ENCODE measurements around the gene TFDP1. TPM values are rescaled to one million over a fixed set of nuclear protein-coding genes. Genes with fewer than 3 reads are reported as not detected.

TFDP1 gene
- total RNA-seq, 1 donor from 2014 or later, result 49.4 TPM

- H3K27ac ChIP-seq (ENCODE audit: low read depth, low read length), result no peak overlapping the region
- no peak overlapping the region for H3K9ac ChIP-seq (ENCODE audit: low read length)
- H3K4me2 ChIP-seq (ENCODE audit: low read length), result no peak overlapping the region
- Mint-ChIP-seq H3K27ac (ENCODE audit: unreplicated experiment) (no peak overlapping the region), H3K36me3 (ENCODE audit: low read depth, unreplicated experiment) (peaks cover 2% of the 10 kb centered on the region), H3K9me3 (ENCODE audit: unreplicated experiment) (no peaks in the 10 kb centered on the region), H3K27me3 (ENCODE audit: low read depth, unreplicated experiment) (no peaks in the 10 kb centered on the region), H3K4me3 (ENCODE audit: unreplicated experiment) (no peak overlapping the region), H3K4me1 (ENCODE audit: low read depth, unreplicated experiment) (peaks cover 6% of the 10 kb centered on the region)
- H3K9me3 ChIP-seq (ENCODE audit: insufficient read depth, low read depth, low read length), result no peaks in the 10 kb centered on the region
- H3K4me1 ChIP-seq (ENCODE audit: insufficient read depth, low read length), result peaks cover 5% of the 10 kb centered on the region
- no peaks in the 10 kb centered on the region for H3K27me3 ChIP-seq (ENCODE audit: insufficient read depth, low read length)
- DNase-seq (ENCODE audit: low read depth), result no peak
- H3K4me3 ChIP-seq (ENCODE audit: insufficient read depth, low read depth, low read length), result no peak overlapping the region
- no peaks in the 10 kb centered on the region for H4K20me1 ChIP-seq (ENCODE audit: insufficient read depth, low read length)
- no peak for FAIRE-seq
- H3K79me2 ChIP-seq (ENCODE audit: insufficient read depth, low read length), result no peaks in the 10 kb centered on the region
- no peaks in the 10 kb centered on the region for H3K36me3 ChIP-seq (ENCODE audit: insufficient read depth, low read length)
- no peak for TF ChIP-seq CTCF (IDR thresholded peaks at IDR 0.05; ENCODE audit: insufficient read depth, low read depth, low read length)
- no peak for TF ChIP-seq EZH2 (IDR thresholded peaks at IDR 0.05; ENCODE audit: insufficient read depth, low read length)
- H2AFZ ChIP-seq (ENCODE audit: low read depth, low read length), result no peak overlapping the region
These were observed 67.2 kb downstream of the TFDP1 start for GRCh38 chr13:113651511-113652403.

- Mint-ChIP-seq H3K36me3 (ENCODE audit: low read depth, unreplicated experiment) (peaks cover 2% of the 10 kb centered on the region), H3K4me3 (ENCODE audit: unreplicated experiment) (no peak overlapping the region), H3K27ac (ENCODE audit: unreplicated experiment) (no peak overlapping the region), H3K27me3 (ENCODE audit: low read depth, unreplicated experiment) (no peaks in the 10 kb centered on the region), H3K9me3 (ENCODE audit: unreplicated experiment) (no peaks in the 10 kb centered on the region), H3K4me1 (ENCODE audit: low read depth, unreplicated experiment) (peaks cover 6% of the 10 kb centered on the region)
- H3K27me3 ChIP-seq (ENCODE audit: insufficient read depth, low read length), result no peaks in the 10 kb centered on the region
- H4K20me1 ChIP-seq (ENCODE audit: insufficient read depth, low read length), result no peaks in the 10 kb centered on the region
- H3K9me3 ChIP-seq (ENCODE audit: insufficient read depth, low read depth, low read length), result no peaks in the 10 kb centered on the region
- H3K4me1 ChIP-seq (ENCODE audit: insufficient read depth, low read length), result no peaks in the 10 kb centered on the region
- FAIRE-seq (no peak), DNase-seq (ENCODE audit: low read depth) (no peak)
- no peak overlapping the region for H3K4me3 ChIP-seq (ENCODE audit: insufficient read depth, low read depth, low read length)
- no peak overlapping the region for H3K4me2 ChIP-seq (ENCODE audit: low read length)
- TF ChIP-seq CTCF (IDR thresholded peaks at IDR 0.05; ENCODE audit: insufficient read depth, low read depth, low read length) (no peak), EZH2 (IDR thresholded peaks at IDR 0.05; ENCODE audit: insufficient read depth, low read length) (no peak)
- no peak overlapping the region for H3K9ac ChIP-seq (ENCODE audit: low read length)
- H3K27ac ChIP-seq (ENCODE audit: low read depth, low read length), result no peak overlapping the region
- no peaks in the 10 kb centered on the region for H3K36me3 ChIP-seq (ENCODE audit: insufficient read depth, low read length)
- no peaks in the 10 kb centered on the region for H3K79me2 ChIP-seq (ENCODE audit: insufficient read depth, low read length)
- no peak overlapping the region for H2AFZ ChIP-seq (ENCODE audit: low read depth, low read length)
These were observed 68.1 kb downstream of the TFDP1 start for GRCh38 chr13:113652404-113653263.

Measured in astrocyte (in vitro differentiated cells and primary cell).